Activated T-cell treated with anti-CD3 and anti-CD28 coated beads for 48 hours (primary cell): ENCODE results near the gene ANKRD16.
"Not testable (repeated sequence)": the region's sequence is repeated elsewhere in the genome, so short reads cannot be mapped to it uniquely, and the experiment has no call there.

Experiments used
- DNase-seq: peaks from one replicate; pipeline ENCODE4 v3.0.0-alpha.2; 2020; ENCODE audit warnings: low read depth

Gene ANKRD16

GRCh38 chr10:5903563-5903962 is 13.9 kb upstream of the ANKRD16 start:
- no peak for DNase-seq

- DNase-seq: no peak
Measured at GRCh38 chr10:5902511-5903274, 13.0 kb upstream of the ANKRD16 start.

DNA sequence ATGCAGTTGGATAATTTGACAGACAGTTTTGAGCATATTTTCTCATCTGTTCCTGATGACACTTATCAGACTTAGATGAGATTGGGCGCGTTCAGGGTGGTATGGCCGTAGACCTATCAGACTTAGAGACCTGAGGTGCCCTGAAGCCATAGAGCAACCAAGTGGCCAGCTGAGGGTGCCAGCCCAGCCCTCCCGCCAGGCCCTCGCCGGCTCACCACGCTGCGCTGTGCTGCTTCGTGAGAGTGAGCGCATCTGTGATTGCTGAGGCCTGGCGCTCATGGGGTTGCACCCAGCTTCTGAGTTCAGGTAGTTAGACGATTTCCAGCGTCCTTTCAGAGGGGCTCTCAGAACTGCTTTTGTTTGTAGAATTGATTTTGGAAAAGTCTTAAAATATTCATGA is 10.6 kb upstream of the ANKRD16 start:
- no peak for DNase-seq

DNA sequence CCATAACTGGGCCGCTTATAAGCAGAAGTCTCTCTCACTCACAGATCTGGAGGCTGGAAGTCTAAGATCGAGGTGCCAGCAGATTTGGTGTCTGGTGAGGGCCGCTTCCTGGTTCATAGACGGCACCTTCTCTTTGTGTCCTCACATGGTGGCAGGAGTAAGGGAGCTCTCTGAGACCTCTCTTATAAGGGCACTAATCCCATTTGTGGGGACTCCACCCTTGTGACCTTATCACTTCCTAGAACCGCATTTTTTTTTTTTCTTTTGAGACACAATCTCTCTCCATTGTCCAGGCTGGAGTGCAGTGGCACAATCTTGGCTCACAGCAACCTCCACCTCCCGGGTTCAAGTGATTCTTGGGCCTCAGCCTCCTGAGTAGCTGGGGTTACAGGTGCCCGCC is 8.5 kb upstream of the ANKRD16 start:
- DNase-seq: no peak

DNA sequence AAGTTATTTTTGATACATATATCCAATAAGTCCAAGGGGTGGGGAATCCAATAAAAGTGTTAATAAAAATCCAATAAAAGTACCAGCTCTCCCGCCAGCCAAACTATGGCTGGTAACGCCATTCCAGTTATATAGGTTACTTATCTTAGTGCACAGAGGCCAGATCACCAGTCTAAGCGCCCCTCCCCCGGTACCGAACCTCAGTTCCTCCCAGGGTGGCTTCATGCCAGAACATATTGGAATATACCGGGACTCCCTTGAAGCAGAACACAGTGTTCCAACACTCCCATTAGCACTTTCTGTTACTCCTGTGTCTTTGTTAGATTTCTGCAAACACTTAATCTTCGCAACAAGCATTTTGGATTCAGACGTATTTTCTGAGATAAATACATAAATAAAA is 7.8 kb upstream of the ANKRD16 start:
- DNase-seq: no peak

- no peak for DNase-seq
Measured at GRCh38 chr10:5897053-5897340, 7.3 kb upstream of the ANKRD16 start.

- DNase-seq: no peak
Measured at GRCh38 chr10:5896208-5897052, 6.7 kb upstream of the ANKRD16 start.

GRCh38 chr10:5895804-5896203 is 6.1 kb upstream of the ANKRD16 start:
- DNase-seq: no peak

- no peak for DNase-seq
Measured at GRCh38 chr10:5895365-5895764, 5.7 kb upstream of the ANKRD16 start.

GRCh38 chr10:5894873-5895272 is 5.2 kb upstream of the ANKRD16 start:
- no peak for DNase-seq

- no peak for DNase-seq
Measured at GRCh38 chr10:5894403-5894802, 4.7 kb upstream of the ANKRD16 start.

DNA sequence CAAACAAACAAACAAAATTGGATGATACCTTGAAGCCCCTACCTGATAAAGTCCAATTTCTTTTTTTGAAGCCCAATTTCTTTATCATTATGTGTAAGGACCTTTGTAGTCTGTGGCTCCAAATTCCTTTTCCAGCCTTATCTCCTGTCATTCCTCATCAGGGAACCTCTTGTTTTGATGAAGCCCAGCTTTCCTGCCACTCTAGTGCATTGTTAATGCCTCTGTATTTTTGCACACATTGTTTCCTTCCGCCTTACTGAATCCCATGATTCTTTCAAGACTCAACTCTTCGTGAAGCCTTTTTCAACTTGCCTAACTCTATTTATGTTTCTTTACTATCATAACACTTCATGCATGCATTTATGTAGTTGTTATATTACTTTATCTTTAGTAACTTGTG is 3.6 kb upstream of the ANKRD16 start:
- DNase-seq: no peak

DNA sequence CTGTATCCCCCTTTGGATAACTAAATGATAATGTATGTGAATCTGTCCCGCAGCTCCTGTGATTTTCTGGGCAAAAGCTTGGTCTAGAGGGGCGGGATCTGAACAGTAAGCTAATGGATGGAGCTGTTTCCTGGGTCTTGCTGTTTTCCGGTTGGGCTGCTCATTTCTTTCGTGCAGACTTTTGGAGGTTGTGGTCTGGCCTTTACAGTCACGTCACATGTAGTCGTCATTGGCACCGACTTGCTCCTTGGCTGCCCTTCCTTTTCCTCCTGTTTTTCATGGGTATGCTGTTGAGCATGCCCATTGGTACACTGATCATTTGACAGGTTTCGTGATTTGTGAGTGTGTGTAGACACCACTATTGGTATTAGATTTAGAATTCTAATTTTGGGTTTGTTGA is 2.3 kb upstream of the ANKRD16 start:
- no peak for DNase-seq

GRCh38 chr10:5891009-5891408 is 1.3 kb upstream of the ANKRD16 start:
- no peak for DNase-seq

DNA sequence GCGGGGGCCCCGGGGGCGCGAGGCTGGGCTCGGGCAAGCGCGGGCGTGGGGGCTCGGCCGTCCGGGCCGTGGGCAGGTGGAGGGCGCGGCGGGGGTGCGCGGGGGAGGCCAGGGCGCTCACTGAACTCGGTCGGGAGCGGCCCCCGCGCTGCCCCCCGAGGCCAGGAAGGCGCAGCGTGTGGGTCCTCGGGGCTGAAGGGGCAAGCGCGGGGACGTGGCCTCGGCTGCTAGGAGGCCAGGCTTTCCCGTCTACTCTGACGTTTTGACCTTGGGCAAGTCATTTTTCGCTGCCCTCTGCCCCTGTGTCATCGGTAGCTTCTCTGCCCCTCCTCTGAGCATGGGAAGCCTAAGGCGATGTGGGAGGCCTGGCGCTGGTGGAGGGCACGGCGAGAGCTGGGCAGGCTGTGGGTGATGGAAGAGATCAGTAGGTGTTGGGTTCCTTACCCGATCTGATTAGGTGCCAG is 791 bp upstream of the ANKRD16 start:
- peak; percentile 25 for DNase-seq

- DNase-seq: peak; percentile 43
Measured at GRCh38 chr10:5888843-5889623, 660 bp downstream of the ANKRD16 start.

GRCh38 chr10:5888351-5888750 is 1.3 kb downstream of the ANKRD16 start:
- no peak for DNase-seq

- DNase-seq: no peak
Measured at GRCh38 chr10:5887641-5888040, 2.1 kb downstream of the ANKRD16 start.

GRCh38 chr10:5887029-5887428 is 2.7 kb downstream of the ANKRD16 start:
- no peak for DNase-seq

DNA sequence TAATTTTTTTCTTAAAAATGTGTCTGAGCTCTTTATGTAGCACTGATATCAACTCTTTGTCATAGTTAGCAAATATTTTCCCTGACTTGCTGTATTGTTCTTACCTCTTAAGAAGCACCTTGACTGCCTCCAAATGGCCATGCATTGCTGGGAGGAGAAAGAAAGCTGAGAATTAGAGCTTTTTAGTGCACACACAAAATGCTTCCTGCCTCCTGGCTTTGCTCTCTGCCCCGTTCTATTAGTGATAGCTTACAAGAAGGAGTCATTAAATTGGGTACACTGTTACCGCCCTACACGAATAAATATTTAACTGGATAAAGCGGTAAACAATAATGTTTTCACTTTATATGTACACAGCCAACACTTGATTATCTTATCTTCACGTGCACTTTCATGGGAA is 4.1 kb downstream of the ANKRD16 start:
- DNase-seq: no peak

DNA sequence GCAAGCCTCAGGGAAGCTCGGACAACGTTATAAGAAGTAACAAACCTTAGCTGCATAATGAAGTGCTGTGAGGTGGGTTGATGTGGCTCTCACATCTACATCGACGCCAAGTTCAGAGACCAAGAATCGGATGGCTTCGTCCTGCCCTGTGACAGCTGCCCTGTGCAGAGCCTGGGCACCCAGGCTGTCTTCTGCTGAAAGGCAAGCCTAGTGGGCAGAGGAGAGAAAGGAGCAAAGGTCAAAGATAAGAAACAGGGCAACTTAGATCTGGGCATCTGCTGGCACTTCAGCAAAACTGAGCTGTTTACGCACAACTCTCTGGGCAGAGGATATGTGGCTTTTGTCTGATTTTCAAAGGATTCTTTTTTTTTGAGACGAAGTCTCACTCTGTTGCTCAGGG is 6.7 kb downstream of the ANKRD16 start:
- no peak for DNase-seq

GRCh38 chr10:5877041-5877440 is 12.7 kb downstream of the ANKRD16 start:
- not testable (repeated sequence) for DNase-seq
